Stomach (tissue), 9 donors: ENCODE results near the gene KIAA1217. TPM values are rescaled to one million over a fixed set of nuclear protein-coding genes. Genes with fewer than 3 reads are reported as not detected.
A peak's percentile ranks its signal among the peaks of the same experiment; 100 is the strongest.

Experiments
- DNase-seq, 2 donors: peaks; one replicate each; pipeline versions ENCODE4 v3.0.0 to v3.0.0-alpha.2; 2013 to 2019
- H3K27ac ChIP-seq, 5 donors: fragments of 200-600 bp in 4 of 5; sonication (generic) in 4 of 5; one replicate each; pipeline ENCODE4 v1.5.1; 2013 to 2019; ENCODE audit warnings: mild to moderate bottlenecking in 1 of 5, moderate library complexity in 1 of 5
- H3K27me3 ChIP-seq, 3 donors: fragments of 200-600 bp; sonication (generic); one replicate each; pipeline ENCODE4 v1.5.1; 2017 to 2019; ENCODE audit warnings: mixed run types in 1 of 3
- H3K36me3 ChIP-seq, 4 donors: fragments of 200-600 bp; sonication (generic); 1 replicate in 3 of 4; 2 replicates in 1 of 4; pipeline ENCODE4 v1.5.1; 2016 to 2019
- H3K4me1 ChIP-seq, 4 donors: fragments of 200-600 bp; sonication (generic); one replicate each; pipeline ENCODE4 v1.5.1; 2016 to 2019
- H3K4me3 ChIP-seq, 4 donors: fragments of 200-600 bp; sonication (generic) in 3 of 4; one replicate each; pipeline ENCODE4 v1.5.1; 2016 to 2019; ENCODE audit warnings: mild to moderate bottlenecking in 1 of 4
- H3K9me3 ChIP-seq, 4 donors: fragments of 200-600 bp; sonication (generic); one replicate each; pipeline ENCODE4 v1.5.1; 2016 to 2019
- EP300 ChIP-seq: sonication (generic); formaldehyde crosslinking; IDR thresholded peaks from one replicate; pipeline ENCODE4 v1.6.1; 2017; ENCODE audit warnings: antibody characterized with exemption
- POLR2A ChIP-seq, 4 donors: fragments of 450-650 bp; IDR thresholded peaks; one replicate each; pipeline ENCODE4 v1.6.1; 2016; ENCODE audit warnings: antibody characterized with exemption in 4 of 4, control low read depth in 2 of 4, mild to moderate bottlenecking in 1 of 4, moderate library complexity in 1 of 4
- POLR2AphosphoS5 ChIP-seq, 3 donors: sonication (generic); formaldehyde crosslinking; IDR thresholded peaks; one replicate each; pipeline ENCODE4 v1.6.1; 2016; ENCODE audit warnings: antibody characterized with exemption in 3 of 3
- WGBS, 5 donors: extraction: QIAGEN DNeasy Blood & Tissue Kit in 3 of 5; methylation state at CpG; one replicate each; pipeline versions ENCODE4 v1.1.5 to v1.1.7; 2013 to 2018; 5-methylcytosine and 5-hydroxymethylcytosine counted together
- intact Hi-C: fragments of 100-400 bp; cut with DNase I; formaldehyde crosslinking; loops from one replicate; pipeline ENCODE4 v1.15.1; 2023; ENCODE audit warnings: low total_unique reads
- polyA plus RNA-seq, 3 donors: library from polyadenylated mRNA; stranded (reverse); fragments of 200-250 nt; gene quantifications; one replicate each; pipeline ENCODE4 v1.2.3, GENCODE V29; 2013
- total RNA-seq, 5 donors: library from RNA; depleted of rRNA; stranded (reverse); fragments of >200 nt; gene quantifications; one replicate each; pipeline versions ENCODE4 v1.1.0 to v1.2.3, GENCODE V29; 2014 to 2016
- TF ChIP-seq, protein P1 (sequence below), 7 experiments: fragments of 450-650 bp in 4 of 7; fragments of 200-600 bp in 3 of 7; sonication (generic) in 3 of 7; IDR thresholded peaks; one replicate each; pipeline ENCODE4 v1.5.1; 2016 to 2019; ENCODE audit warnings: antibody characterized with exemption in 7 of 7, control low read depth in 2 of 7, mild to moderate bottlenecking in 1 of 7
- donor health status: healthy with polysubstance abuse.
- donor health status: Bipolar disorder and iron deficiency.
- donor health status: healthy.

The KIAA1217 gene
- total and polyA plus RNA-seq, 8 donors: 6.2 to 112 (median 24.6) TPM

GRCh38 chr10:24277771-24278170 is 68.8 kb downstream of the KIAA1217 start:
- H3K9me3 ChIP-seq: peaks cover 0 to 7% (median 0%) of the 10 kb centered on the region in 4 donors
- TF ChIP-seq POLR2AphosphoS5 (IDR thresholded peaks at IDR 0.05) (peak; percentile 19 to 59 (median 31)), EP300 (peak; percentile 48), POLR2A (IDR thresholded peaks at IDR 0.05) (no peak)
- TF ChIP-seq, protein P1, sequence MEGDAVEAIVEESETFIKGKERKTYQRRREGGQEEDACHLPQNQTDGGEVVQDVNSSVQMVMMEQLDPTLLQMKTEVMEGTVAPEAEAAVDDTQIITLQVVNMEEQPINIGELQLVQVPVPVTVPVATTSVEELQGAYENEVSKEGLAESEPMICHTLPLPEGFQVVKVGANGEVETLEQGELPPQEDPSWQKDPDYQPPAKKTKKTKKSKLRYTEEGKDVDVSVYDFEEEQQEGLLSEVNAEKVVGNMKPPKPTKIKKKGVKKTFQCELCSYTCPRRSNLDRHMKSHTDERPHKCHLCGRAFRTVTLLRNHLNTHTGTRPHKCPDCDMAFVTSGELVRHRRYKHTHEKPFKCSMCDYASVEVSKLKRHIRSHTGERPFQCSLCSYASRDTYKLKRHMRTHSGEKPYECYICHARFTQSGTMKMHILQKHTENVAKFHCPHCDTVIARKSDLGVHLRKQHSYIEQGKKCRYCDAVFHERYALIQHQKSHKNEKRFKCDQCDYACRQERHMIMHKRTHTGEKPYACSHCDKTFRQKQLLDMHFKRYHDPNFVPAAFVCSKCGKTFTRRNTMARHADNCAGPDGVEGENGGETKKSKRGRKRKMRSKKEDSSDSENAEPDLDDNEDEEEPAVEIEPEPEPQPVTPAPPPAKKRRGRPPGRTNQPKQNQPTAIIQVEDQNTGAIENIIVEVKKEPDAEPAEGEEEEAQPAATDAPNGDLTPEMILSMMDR (IDR thresholded peaks at IDR 0.05): no peak
- intact Hi-C loops: no loop called here
- 70 to 90% (median 84%) methylated on average over 9 of the region's 9 CpGs for WGBS, 5 donors
- DNase-seq: peak in 1 of 2 donors; percentile 21
- no peak overlapping the region for H3K4me3 ChIP-seq
- no peaks in the 10 kb centered on the region for H3K27me3 ChIP-seq
- peaks cover 0 to 14% (median 0%) of the 10 kb centered on the region in 4 donors for H3K4me1 ChIP-seq
- H3K27ac ChIP-seq: peak overlapping the region in 4 of 5 donors; percentile 30 to 73 (median 46)
- no peaks in the 10 kb centered on the region for H3K36me3 ChIP-seq

GRCh38 chr10:24278176-24278889 is 69.4 kb downstream of the KIAA1217 start:
- Histone ChIP-seq H3K36me3 (no peaks in the 10 kb centered on the region), H3K27ac (peak overlapping the region in 4 of 5 donors; percentile 30 to 73 (median 46)), H3K4me1 (peaks cover 0 to 14% (median 0%) of the 10 kb centered on the region in 4 donors), H3K4me3 (no peak overlapping the region), H3K27me3 (no peaks in the 10 kb centered on the region), H3K9me3 (peaks cover 0 to 7% (median 0%) of the 10 kb centered on the region in 4 donors)
- WGBS, 5 donors: 42 to 60% (median 53%) methylated on average over 5 of the region's 5 CpGs
- no peak for TF ChIP-seq EP300
- no peak for TF ChIP-seq POLR2A (IDR thresholded peaks at IDR 0.05)
- TF ChIP-seq POLR2AphosphoS5 (IDR thresholded peaks at IDR 0.05): no peak
- TF ChIP-seq, protein P1 (IDR thresholded peaks at IDR 0.05): no peak
- intact Hi-C loops: no loop called here
- peak in 1 of 2 donors; percentile 41 for DNase-seq

- intact Hi-C loops: no loop called here
- Histone ChIP-seq H3K27ac (no peak overlapping the region), H3K27me3 (no peaks in the 10 kb centered on the region), H3K36me3 (no peaks in the 10 kb centered on the region), H3K4me3 (no peak overlapping the region), H3K4me1 (peaks cover 0 to 14% (median 0%) of the 10 kb centered on the region in 4 donors), H3K9me3 (peaks cover 0 to 7% (median 0%) of the 10 kb centered on the region in 4 donors)
- DNase-seq: no peak
- TF ChIP-seq EP300 (no peak), POLR2A (IDR thresholded peaks at IDR 0.05) (no peak), POLR2AphosphoS5 (IDR thresholded peaks at IDR 0.05) (no peak)
- TF ChIP-seq, protein P1 (IDR thresholded peaks at IDR 0.05): no peak
Observed at GRCh38 chr10:24279166-24279565, 70.2 kb downstream of the KIAA1217 start.

DNA sequence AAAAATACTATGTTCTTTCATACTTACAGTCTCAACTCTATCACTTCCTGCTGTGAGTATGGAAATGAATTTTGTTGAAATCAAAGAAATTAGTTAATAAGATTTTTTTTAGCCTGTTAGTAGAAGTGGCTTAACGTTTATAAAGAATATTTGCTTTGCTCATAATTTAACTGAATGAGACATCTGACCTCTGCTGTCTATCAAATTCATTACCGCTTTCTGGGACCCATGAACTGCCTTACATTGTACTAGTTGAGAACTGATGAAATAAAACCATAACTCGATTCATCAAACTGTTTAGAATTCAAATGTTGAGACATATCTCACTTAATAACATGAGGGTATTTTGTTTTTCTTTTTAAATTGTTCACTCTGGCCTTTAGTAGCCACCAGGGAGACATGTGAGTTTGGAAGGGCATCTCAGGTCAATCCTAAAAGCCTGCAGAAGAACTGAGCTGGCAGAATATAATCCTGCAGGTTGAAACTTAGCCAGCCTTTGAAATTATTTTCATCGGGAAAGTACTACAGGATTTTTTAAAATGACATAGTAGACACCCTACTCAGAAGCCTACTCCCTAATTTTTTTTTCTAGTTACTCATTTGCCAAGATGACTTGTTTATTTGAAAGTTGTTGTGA is 78.7 kb downstream of the KIAA1217 start:
- intact Hi-C loops: no loop called here
- Histone ChIP-seq H3K27ac (no peak overlapping the region), H3K4me1 (peaks cover 0 to 5% (median 0%) of the 10 kb centered on the region in 4 donors), H3K36me3 (no peaks in the 10 kb centered on the region), H3K9me3 (no peaks in the 10 kb centered on the region), H3K4me3 (no peak overlapping the region), H3K27me3 (no peaks in the 10 kb centered on the region)
- TF ChIP-seq EP300 (no peak), POLR2AphosphoS5 (IDR thresholded peaks at IDR 0.05) (no peak), POLR2A (IDR thresholded peaks at IDR 0.05) (no peak)
- TF ChIP-seq, protein P1 (IDR thresholded peaks at IDR 0.05): no peak
- no peak for DNase-seq
- 46 to 52% (median 48%) methylated on average over 4 of the region's 4 CpGs for WGBS, 5 donors
